Stimulated activated naive CD4-positive, alpha-beta T cell (primary cell): ENCODE results near the gene TMEM270.
"Not testable (repeated sequence)": the region's sequence is repeated elsewhere in the genome, so short reads cannot be mapped to it uniquely, and the experiment has no call there.

ENCODE experiments used
- DNase-seq, 6 experiments: peaks; one replicate each; lab custom pipeline; 2025; lab: John Stamatoyannopoulos, UW

TMEM270 gene

DNA sequence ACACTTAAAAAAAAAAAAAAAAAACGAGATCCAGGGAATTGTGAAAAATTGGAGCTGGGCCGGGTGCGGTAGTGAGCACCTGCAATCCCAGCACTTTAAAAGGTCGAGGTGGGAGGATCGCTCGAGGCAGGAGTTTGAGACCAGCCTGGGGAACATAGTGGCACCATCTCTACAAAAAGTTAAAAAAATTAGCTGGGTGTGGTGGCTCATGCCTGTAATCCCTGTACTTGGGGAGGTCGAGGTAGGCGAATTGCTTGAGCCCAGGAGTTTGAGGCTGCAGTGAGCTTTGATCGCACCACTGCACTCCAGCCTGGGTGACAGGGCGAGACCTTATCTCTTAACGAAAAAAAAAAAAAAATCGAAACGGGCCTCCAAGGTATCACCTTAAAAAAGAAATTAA is 28.2 kb upstream of the TMEM270 start:
- no peak for DNase-seq

- no peak for DNase-seq
Observed at GRCh38 chr7:73833251-73833919, 27.6 kb upstream of the TMEM270 start.

- no peak for DNase-seq
Observed at GRCh38 chr7:73834626-73835191, 26.2 kb upstream of the TMEM270 start.

GRCh38 chr7:73837167-73837566 is 23.8 kb upstream of the TMEM270 start:
- DNase-seq, result not testable (repeated sequence)

DNA sequence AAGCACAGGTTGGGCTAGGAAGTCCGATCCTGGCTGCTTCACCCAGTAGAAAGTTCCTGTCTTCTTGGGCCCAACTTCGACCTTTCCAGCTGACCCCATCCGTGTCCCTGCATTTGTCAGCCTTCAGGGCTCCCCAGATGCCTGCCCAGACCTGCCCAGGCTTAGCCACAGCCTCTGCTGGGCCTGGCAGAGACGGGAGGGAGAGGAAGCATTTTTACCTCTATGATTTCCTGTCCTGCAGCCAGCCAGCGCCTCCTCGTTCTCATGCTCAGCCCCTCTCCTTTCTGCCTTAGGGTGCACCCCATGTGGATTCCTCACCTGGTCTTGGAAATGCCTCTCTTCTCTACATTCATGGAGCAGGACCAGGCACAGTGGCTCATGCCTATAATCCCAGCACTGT is 22.3 kb upstream of the TMEM270 start:
- DNase-seq, result no peak

DNA sequence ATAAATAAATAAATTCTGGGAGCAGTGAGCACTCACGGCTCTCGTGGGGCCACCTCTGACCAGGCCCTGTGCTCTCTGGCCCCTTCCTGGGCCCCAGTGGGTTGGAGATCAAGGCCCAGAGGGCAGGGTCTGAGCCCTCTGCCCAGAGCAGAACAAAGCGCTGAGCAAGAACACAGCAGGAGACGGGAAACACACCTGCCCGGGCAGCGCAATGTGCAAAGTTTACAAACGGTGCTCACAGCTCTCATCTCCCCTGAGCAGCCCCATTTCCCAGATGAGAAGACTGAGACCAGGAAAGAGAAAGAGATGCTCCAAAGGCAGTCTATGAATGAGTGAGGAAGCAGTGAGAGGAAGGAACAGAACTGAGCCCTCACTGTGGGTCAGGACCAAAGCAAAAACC is 21.7 kb upstream of the TMEM270 start:
- DNase-seq, result no peak

DNA sequence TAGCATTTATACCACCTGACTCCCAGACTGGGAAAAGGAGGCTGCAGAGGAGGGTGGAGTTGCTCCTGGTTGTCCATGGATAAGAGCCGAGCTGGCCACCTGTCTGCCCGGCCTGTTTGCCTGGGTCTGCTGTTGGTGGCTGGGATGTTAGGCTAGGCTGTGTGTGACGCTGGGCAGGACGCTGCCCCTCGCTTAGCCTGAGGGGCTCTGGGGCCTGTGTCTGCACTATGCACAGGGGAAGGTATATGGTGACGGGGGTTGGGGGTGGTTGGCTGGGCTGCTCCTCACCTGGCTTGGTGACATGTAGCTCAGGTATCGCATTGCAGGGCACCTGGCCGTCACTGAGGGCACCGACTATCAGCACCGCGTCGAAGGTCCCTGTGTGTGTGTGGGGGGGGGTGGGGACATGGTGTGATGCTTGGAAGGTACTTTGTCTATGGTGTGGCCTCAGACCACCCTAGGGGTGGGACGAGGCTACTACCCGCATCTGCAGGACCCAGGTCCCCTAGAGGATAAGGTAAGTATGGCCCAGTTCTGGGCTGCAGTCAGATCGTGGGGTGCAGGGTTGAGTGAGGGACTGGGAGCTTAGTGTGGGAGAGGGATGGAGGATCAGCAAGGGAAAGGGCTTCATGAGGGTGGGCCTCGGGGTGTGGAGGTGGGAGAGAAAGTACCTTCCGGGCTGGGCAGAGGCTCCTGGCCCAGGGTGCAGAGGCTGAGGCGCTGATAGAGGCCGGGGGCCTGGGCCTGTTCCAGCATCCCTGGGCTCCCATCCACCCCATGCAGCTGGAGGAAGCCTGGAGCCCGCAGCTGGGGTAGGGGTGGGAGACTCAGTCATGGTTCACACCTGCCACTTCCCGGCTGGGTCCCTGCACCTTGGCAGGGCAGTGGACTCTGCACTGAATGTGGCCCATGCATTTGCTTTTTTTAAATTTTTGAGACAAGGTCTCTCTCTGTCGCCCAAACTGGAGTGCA is 20.9 kb upstream of the TMEM270 start:
- no peak for DNase-seq

- DNase-seq, result no peak
Observed at GRCh38 chr7:73840715-73841379, 20.1 kb upstream of the TMEM270 start.

DNA sequence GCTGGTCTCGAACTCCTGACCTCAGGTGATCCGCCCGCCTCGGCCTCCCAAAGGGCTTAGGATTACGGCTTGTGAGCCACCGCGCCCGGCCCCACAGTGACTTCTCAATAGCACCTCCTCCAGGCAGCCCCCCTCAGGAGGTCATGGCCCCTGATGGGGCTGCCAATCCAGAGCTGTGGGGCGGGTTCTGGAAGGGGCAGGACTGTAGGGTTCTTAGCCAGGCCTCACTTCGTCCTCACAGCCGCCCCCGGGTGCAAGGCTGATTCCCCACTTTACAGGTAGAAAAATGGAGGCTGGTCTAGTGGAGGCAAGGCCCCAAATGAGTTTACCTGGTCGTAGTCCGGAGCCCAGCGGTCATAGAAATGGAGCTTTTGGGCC is 19.3 kb upstream of the TMEM270 start:
- no peak for DNase-seq

DNA sequence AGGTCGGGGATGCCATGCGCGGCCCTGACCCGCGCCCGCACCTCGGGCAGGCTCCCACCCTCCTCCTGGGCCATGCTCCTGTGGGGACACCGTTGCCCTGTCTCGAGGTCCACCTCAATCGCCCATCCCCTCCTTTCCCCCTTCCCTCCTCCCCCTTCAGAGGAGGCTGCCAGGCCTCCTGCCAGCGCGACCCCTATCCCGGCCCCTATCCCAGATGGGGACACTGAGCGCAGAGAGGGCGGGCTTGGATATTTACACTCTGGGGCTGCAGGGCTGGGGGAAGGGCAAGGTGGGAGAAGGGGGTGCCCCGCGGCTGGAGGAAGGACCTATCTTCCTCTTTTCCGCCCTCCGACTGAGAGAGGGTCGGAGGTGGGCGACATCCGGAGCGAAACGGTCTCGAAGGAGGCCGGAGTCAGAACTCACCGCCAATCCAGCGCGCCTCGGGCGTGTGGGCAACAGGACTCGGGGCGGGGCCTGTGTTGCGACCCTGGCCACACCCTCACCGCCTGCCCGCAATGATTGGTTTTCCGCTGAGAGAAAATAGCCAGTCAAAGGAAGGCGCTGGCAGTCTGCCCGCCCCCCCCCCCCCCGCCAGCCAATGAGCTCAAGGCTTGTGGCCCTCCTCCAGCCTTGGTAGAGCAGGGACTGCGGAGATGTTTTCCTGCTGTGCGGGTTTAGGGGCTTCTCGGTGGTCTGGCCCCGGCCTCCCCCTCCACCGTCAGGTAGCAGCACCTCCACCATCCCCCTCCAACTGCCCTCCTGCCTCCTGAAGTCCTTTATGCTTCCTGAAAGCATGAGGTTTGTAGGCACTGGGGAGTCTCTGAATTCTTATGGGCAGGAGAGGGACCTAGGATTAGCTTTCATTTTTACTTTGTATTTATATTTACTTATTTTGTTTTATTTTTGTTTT is 18.6 kb upstream of the TMEM270 start, which contains the start of gene METTL27:
Gene METTL27, minus strand, starts transcription at position 450 of the 910 bp plus-strand sequence. Its CDS starts 376 bp downstream, at position 74.
- DNase-seq, result peak; percentile 78 to 88 (median 84)

- no peak for DNase-seq
Observed at GRCh38 chr7:73844131-73844547, 16.8 kb upstream of the TMEM270 start.

GRCh38 chr7:73844848-73845460 is 16.0 kb upstream of the TMEM270 start:
- no peak for DNase-seq

GRCh38 chr7:73845701-73846195 is 15.2 kb upstream of the TMEM270 start:
- not testable (repeated sequence) for DNase-seq

- no peak for DNase-seq
Observed at GRCh38 chr7:73847941-73848723, 12.8 kb upstream of the TMEM270 start.

DNA sequence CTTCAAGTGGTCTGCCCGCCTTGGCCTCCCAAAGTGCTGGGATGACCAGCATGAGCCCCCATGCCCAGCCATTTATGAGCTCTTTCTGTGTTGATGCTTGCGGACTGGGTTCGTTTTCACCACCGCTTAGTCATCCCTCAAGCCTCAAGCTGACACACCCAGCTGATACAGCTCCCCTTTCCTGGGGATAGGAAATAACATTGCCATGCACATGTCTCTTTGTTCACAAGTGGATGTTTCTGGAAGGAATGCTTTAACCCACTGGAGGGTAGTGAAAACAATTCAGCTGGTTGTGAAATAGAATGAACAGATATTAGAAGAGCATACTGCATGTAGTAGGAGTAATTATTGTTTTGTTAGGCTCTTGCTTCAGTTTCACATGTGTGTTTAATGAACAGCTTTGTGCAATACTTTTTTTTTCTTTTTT is 10.2 kb upstream of the TMEM270 start:
- DNase-seq, result no peak

DNA sequence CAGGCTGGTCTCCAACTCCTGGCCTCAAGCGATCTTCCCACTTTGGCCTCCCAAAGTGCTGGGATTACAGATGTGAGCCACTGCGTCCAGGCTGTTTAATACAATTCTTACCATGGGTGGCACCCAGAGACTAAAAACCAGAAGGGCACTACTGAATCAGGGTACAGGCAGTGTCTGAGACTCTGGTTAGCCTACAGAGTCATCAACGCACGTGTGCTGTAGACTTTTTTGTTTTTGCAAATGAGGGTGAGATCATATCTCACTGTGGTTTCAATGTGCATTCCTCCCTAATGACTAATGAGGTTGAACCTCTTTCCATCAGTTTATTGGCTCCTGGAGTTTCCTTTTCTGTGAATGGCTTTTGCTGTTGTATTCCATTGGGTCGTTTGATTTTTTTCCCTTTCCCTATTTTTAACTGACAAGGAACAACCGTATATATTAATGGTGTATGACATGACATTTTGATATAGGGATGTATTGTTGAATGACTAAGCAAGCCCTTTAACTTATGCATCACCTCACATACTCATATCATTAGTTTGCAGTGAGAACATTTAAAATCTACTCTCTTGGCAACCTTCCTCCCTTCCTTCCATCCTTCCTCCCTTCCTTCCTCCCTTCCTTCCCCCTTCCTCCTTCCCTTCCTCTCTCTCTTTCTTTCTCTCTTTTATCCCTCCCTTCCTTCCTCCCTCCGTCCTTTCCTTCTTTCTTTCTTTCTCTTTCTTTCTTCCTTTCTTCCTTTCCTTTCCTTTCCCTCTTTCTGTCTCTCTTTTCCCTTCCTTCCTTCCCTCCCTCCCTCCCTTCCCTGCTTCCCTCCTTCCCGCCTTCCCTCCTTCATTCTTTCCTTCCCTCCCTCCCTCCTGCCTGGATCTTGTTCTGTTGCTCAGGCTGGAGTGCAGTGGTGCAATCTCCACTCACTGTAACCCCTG is 9.3 kb upstream of the TMEM270 start:
- no peak for DNase-seq

DNA sequence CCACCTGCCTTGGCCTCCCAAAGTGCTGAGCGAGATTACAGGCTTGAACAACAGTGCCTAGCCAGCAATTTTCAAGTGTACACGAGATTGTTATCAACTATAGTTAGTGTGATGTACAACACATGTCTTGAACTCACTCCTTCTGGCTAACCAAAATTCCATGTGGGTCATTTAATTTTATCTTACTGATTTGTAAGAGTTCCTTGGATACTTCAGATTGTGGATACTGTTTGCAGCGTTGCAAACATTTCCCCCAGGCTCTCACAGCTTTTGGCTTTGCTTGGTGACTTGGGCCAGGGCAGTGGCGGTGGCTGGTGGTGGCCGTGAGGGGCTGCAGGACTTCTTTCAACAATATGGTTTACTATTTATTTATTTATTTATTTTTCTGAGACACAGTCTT is 8.5 kb upstream of the TMEM270 start:
- DNase-seq, result no peak

GRCh38 chr7:73856941-73857340 is 4.0 kb upstream of the TMEM270 start:
- no peak for DNase-seq
